Left forelimb (tissue), 1 donor: ENCODE results near the gene EHMT1.
"Not testable (repeated sequence)": the region's sequence is repeated elsewhere in the genome, so short reads cannot be mapped to it uniquely, and the experiment has no call there.

Experiments used
- DNase-seq: peaks from one replicate; pipeline ENCODE4 v3.0.0-alpha.2; 2018; ENCODE audit warnings: low spot score

The EHMT1 gene

DNA sequence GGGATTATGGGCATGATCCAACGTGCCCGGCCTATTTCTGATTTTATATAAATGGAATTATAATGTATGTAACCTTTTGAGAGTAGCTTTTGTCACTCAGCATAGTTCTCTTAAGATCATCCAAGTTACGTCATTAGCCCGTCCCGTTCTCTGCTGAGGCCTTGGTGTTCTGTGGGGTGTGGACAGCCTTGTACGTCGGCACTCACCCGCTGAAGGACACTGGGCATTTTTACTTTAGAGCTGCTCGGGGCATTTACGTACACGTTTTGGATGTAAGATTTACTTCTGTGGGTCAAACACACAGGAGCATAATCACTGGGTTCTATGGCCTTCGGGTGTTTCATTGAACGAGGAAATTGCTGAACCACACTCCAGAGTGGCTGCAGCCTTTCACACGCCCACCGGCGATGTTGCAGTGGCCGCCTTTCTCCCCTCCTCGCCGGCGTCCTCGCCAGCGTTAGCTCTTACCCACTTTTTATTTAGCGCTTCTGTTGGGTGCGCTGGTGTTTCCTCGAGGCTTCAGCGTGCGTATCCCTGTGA is 101.8 kb downstream of the EHMT1 start:
- DNase-seq = no peak

- DNase-seq = no peak
Observed at GRCh38 chr9:137721479-137721878, 102.7 kb downstream of the EHMT1 start.

DNA sequence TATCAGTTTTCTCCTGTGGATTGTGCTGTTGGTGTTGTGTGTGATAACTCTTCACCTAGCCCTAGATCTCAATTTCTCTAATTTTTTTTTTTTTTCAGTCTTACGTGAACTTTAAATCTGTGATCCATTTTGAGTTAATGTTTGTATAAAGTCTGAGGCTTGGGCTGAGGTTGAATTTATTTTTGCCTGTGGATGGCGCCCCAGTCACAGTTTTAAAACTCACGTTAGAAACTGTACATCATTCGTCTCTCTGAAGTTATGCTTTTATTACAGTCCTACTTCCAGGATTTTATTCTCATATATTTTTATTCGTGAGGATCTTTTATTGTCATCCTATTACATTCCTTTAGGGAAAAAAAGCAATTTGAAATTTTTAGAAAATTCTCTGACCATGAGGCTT is 103.1 kb downstream of the EHMT1 start:
- no peak for DNase-seq

- DNase-seq = no peak
Observed at GRCh38 chr9:137722481-137722880, 103.7 kb downstream of the EHMT1 start.

DNA sequence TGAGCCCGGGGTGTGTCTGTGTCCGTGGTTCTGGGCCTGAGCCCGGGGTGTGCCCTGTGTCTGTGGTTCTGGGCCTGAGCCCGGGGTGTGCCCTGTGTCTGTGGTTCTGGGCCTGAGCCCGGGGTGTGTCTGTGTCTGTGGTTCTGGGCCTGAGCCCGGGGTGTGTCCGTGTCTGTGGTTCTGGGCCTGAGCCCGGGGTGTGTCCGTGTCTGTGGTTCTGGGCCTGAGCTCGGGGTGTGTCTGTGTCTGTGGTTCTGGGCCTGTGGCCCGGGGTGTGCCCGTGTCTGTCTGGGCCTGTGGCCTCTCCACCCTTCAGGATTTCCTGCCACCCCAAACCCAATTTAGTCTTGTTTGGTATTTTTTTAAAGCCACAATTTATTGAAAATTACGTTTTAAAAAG is 104.6 kb downstream of the EHMT1 start:
- not testable (repeated sequence) for DNase-seq

DNA sequence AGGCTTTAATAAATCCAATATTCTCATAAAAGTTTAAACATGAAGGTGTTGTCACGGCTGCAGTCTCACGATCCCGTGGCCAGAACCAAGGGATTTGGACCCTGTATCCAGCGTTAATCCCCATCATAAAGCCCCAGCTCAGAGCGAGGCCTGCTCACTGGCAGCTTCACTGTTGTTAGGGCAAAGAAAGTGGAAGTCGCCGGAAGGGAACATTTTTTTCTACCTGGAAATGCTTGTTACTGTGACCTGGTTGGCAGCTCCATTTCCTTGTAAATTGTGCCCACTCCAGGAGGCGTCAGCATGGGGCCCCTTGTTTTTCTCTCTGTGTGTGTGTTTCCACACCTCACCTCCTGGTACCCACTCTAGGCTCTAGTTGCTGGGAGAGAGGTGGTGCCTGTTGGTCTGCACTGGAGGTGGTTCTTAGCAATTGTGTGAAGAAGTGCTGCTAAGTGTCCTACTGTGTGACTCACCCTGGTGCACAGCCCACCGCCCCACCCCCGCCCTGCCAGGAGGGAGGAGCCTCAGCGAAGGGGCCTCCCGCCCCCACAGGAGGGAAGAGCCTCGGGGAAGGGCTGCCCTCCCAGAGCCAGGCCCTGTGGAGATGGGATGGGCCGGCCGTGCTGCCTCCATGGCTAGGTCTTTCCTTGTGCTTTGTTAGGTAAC is 105.1 kb downstream of the EHMT1 start:
- no peak for DNase-seq

DNA sequence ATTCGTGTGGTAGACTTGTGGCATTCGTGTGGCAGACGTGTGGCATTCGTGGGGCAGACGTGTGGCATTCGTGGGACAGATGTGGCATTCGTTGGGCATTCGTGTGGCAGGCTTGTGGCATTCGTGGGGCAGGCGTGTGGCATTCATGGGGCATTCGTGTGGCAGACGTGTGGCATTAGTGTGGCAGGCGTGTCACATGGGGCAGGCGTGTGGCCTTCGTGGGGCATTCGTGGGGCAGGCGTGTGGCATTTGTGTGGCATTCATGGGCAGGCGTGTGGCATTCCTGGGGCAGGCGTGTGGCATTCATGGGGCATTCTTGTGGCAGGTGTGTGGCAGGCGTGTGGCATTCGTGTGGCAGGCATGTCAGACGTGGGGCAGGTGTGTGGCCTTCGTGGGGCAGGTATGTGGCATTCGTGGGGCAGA is 106.0 kb downstream of the EHMT1 start:
- no peak for DNase-seq

DNA sequence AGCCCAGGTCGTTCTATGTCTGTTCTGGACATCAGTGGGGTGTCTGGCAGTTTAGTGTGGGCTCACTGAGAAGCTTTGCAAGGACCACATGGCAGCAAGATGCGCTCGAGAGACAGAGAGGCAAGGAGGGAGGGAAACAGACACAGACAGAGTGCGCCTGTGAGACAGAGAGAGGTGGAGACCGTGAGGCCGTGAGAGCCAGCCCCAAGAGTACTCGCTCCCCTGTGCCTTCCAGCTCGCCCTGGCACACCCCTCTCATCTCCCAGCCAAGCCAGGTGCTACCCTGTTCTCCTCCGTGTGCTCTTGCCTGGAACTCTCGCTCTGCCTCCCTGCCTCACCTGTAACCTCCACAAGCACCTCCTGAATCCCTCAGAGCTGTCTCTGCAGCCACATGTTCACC is 106.8 kb downstream of the EHMT1 start:
- no peak for DNase-seq

DNA sequence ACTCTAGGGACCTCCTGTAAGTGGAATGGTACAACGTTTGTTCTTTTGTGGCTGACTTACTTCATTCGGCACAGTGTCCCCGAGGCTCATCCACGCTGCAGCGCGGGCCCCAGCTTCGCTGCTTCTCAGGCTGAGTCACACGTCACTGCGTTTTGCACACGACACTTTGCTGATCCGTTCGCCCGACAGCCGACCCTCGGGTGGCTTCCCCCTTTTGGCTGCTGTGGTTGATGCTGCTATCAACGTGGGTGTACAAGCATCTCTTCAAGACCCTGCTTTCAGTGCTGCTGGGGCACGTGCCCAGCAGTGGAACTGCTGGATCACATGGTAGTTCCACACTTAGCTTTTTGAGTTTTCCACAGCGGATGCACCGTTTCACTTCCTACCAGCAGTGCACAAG is 107.5 kb downstream of the EHMT1 start:
- not testable (repeated sequence) for DNase-seq

GRCh38 chr9:137726764-137727163 is 108.0 kb downstream of the EHMT1 start:
- DNase-seq = no peak

- DNase-seq = peak; percentile 5
Observed at GRCh38 chr9:137727716-137728115, 108.9 kb downstream of the EHMT1 start.

- peak; percentile 22 for DNase-seq
Observed at GRCh38 chr9:137728444-137729311, 109.9 kb downstream of the EHMT1 start.

- peak; percentile 20 for DNase-seq
Observed at GRCh38 chr9:137731216-137731946, 112.6 kb downstream of the EHMT1 start.

DNA sequence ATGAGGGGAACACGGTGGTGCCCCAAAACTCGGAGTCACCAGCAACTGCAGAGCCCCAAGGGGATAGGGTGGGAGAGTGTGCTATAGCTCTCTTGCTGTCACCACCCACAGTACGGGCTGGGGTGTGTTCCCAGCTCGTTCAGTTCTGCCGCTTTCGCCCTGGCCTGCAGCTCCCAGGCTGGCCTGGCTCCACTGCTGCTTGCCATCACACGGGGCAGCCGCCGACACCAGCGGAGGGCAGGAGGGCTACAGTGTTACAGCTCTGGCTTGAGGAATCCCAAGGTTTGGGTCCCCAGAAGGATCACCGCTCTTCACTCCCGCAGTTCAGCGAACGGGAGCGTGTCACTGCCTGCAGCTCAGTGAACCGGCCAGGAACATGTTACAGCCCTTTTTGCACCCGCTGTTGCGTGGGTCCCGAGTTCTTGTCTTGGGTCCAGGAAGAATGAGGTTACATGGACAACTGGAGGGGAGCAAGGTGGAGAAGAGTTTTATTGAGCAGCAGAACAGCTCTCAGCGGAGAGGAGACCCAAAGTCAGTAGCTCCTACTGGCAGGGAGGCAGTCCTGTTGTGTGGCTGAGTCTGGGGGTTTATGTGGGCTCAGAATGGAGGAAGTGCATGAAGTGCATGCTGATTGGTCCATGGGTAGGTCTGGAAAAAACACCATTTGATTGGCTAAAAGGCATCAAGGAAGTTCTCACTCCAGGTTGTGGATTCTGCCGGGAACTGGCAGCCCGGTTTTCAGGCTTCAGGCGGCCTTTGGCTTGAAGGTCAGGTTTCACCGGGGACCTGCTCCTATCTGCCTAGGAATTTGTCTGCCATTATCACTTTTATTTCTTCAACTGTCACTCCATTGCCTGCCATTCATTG is 113.4 kb downstream of the EHMT1 start:
- peak; percentile 49 for DNase-seq

GRCh38 chr9:137733429-137733828 is 114.6 kb downstream of the EHMT1 start:
- no peak for DNase-seq

GRCh38 chr9:137734181-137734580 is 115.4 kb downstream of the EHMT1 start:
- no peak for DNase-seq

- DNase-seq = not testable (repeated sequence)
Observed at GRCh38 chr9:137738182-137738696, 119.4 kb downstream of the EHMT1 start.

GRCh38 chr9:137738703-137739102 is 119.9 kb downstream of the EHMT1 start:
- DNase-seq = no peak

- DNase-seq = peak; percentile 61
Observed at GRCh38 chr9:137739371-137740309, 120.8 kb downstream of the EHMT1 start.

DNA sequence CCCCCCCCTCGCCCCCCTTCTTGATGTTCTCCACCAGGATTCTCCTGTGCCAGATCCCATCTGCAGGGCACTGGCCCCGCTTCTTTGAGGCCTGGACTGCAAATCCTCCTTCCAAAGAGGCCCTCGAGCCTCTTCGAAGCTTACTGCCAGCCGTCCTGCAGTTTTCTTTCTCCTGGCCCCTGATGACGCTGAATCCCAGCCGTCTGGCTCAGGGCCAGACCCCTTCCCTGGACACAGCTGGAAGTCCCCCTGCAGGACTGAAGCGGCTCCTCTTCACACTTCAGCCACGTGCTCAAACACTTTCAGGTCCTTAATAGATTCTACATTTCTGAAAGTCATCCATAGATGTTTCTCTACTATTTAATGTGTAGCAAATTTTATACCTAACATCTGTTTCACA is 121.5 kb downstream of the EHMT1 start:
- DNase-seq = peak; percentile 63
